HL-60 (cell line): ENCODE measurements around the gene SPATS2L.

Source experiments
- DNase-seq, 2 experiments: peaks; one replicate each; pipeline ENCODE4 v3.0.0-alpha.2; 2010 to 2020; ENCODE audit warnings: low read depth in 1 of 2, low spot score in 1 of 2
- H3K27ac ChIP-seq: fragments of 250-450 bp; sonication (Bioruptor Pico); replicated peaks from 2 replicates; pipeline ENCODE4 v1.5.1; 2020; ENCODE audit warnings: mild to moderate bottlenecking, moderate library complexity
- H3K27me3 ChIP-seq: fragments of 250-450 bp; sonication (Bioruptor Pico); 2 replicates; pipeline ENCODE4 v1.5.1; 2021; ENCODE audit warnings: mild to moderate bottlenecking, moderate library complexity; ENCODE audit not compliant: insufficient read depth, poor library complexity, severe bottlenecking
- H3K4me3 ChIP-seq: replicated peaks from 2 replicates; pipeline ENCODE4 v1.5.1; 2011; ENCODE audit warnings: mild to moderate bottlenecking, control low read depth, low read length; ENCODE audit not compliant: insufficient read depth
- CTCF ChIP-seq: IDR thresholded peaks from one replicate; pipeline ENCODE4 v1.5.1; 2011; ENCODE audit warnings: low read length, control low read depth, inconsistent platforms; ENCODE audit not compliant: insufficient read depth
- GABPA ChIP-seq: IDR thresholded peaks from 2 replicates; pipeline ENCODE4 v1.6.1; 2012; ENCODE audit warnings: low read depth
- POLR2AphosphoS5 ChIP-seq: IDR thresholded peaks from 2 replicates; pipeline ENCODE4 v1.6.1; 2012; ENCODE audit warnings: low read depth
- REST ChIP-seq: IDR thresholded peaks from 2 replicates; pipeline ENCODE4 v1.6.1; 2012; ENCODE audit warnings: low read depth; ENCODE audit not compliant: insufficient replicate concordance
- SPI1 ChIP-seq: IDR thresholded peaks from 2 replicates; pipeline ENCODE4 v1.6.1; 2012; ENCODE audit warnings: low read depth, mild to moderate bottlenecking, borderline replicate concordance

SPATS2L gene

GRCh38 chr2:200525882-200526651 lies 219.6 kb downstream of the SPATS2L start, which contains the start of gene SGO2:
Gene SGO2, plus strand, starts transcription at chr2:200526207. Its CDS starts 6,769 bp downstream, at chr2:200532976.
- peak; percentile 79 for TF ChIP-seq GABPA
- TF ChIP-seq CTCF = no peak
- TF ChIP-seq REST = peak; percentile 68
- peak; percentile 51; the same call in 1 of the 2 replicates for TF ChIP-seq SPI1
- TF ChIP-seq POLR2AphosphoS5 = peak; percentile 82
- DNase-seq = peak; percentile 88 to 98

GRCh38 chr2:200528228-200528627 lies 221.7 kb downstream of the SPATS2L start:
- no peak for TF ChIP-seq CTCF
- TF ChIP-seq GABPA = no peak
- TF ChIP-seq SPI1 = no peak
- TF ChIP-seq POLR2AphosphoS5 = no peak
- TF ChIP-seq REST = no peak
- Histone ChIP-seq H3K27me3 (no peaks in the 10 kb centered on the region), H3K27ac (no peak overlapping the region), H3K4me3 (no peak overlapping the region)
- DNase-seq = no peak

More at GRCh38 chr2:200525882-200526651, 219.6 kb downstream of the SPATS2L start, which contains the start of gene SGO2:
- peak within 1 kb of the TSS; percentile 75 for H3K4me3 ChIP-seq
- no peaks in the 10 kb centered on the region for H3K27me3 ChIP-seq
- peak within 1 kb of the TSS; percentile 85 for H3K27ac ChIP-seq
